HPDE6-E6E7 (cell line): ENCODE results near the gene BCAR3.
A peak's percentile ranks its signal among the peaks of the same experiment; 100 is the strongest.

Experiments
- DNase-seq: peaks from one replicate; pipeline ENCODE4 v3.0.0; 2011; ENCODE audit warnings: missing footprints; ENCODE audit errors: extremely low spot score

Gene BCAR3

DNA sequence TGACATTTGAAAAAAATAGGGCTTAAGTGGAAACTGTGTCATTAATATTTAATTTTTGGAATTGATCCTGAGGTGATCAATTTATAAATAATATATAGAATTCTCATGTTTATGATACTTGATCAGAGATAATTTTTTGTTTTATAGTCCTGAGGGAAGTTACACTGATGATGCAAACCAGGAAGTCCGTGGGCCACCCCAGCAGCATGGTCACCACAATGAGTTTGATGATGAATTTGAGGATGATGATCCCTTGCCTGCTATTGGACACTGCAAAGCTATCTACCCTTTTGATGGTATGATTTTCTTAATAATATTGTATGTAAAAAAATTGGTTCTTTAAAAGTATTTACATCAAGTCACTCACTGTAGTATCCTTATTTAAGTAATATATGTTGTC, 132.5 kb downstream of the BCAR3 start:
- DNase-seq, result no peak

DNA sequence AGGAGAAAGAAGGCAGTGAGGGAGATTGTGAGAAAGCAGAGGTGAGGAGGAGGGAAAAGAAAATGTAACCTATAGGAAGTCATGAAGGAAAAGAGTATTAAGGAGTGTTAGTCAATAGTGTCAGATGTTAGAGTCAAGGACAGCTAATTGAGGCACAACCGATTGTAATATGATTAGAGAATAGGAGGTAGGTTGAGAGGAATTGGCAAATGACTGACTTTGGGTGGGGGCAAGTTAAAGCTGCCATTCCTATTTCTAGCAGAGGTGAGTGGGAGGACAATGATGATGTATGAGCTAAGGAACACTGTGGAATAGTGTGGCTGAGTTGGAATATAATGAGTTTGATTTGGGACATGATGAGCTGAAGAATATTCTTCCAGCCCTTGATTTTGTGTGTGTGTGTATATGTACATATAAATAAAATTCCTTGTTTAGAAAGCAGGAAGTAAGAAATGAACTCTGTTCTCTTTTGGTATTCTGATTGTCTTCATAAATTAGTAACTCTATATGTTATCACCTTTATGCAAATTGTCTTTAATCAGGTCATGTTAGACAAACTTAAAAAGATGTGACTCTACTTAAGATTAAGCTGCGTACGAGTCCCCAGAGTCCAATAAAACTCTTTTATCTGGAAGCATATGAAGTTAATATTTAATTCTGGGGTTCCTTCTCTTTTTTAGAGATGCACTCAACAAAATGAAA, 135.3 kb downstream of the BCAR3 start:
- no peak for DNase-seq

DNA sequence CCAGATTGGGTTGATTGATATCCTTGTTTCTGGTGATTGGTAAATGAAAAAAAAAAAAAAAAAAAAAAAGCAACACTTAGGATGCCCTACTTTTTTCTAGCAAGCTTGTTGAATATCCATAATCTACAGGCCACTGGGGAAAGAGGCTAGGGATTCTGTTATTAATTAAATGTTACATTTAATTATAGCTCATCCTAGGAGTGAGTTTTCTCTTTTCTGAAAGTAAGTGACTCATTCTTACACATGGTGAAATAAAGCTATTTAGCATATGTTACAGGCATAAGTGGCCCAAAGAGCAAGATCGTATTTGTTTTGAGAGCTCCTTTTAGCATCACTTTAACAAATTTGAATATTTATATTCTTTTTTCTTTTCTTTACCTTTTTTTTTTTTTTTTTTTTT, 139.2 kb downstream of the BCAR3 start:
- no peak for DNase-seq

DNA sequence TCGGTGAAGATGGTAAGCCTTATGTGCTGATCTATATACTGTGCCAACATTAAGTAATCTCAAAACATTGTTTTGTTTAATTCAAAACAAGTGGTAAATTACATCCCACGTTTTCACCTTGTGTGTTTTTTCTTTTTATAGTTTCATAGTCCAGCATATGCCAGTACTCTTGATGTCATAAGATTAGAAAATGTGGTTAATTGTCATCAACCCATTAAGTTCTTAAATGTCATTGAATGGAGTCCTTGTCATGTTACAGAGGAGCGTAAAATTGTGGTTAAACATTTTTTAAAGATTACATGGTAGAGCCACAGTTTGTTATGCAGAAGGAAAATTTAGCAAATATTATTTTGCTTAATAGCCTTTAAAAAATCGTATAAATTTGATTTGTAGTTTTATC, 140.6 kb downstream of the BCAR3 start:
- no peak for DNase-seq

DNA sequence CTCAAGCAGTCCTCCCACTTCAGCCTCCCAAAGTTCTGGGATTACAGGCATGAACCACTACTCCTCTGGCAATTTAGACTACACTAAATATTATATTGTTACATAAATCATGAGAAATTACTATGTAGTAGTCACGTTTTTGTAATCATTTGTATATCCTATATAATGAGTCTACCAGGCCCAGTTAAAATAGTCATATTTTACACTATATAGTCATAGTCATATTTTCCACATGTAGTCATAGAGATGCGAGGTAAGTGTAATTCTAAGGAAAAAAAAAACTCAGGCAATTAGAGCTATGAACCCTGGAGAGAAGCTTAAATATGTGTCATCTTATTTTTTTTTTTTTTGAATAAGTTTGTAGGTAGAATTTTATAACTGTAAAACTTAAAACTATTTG, 143.7 kb downstream of the BCAR3 start:
- DNase-seq, result no peak

DNA sequence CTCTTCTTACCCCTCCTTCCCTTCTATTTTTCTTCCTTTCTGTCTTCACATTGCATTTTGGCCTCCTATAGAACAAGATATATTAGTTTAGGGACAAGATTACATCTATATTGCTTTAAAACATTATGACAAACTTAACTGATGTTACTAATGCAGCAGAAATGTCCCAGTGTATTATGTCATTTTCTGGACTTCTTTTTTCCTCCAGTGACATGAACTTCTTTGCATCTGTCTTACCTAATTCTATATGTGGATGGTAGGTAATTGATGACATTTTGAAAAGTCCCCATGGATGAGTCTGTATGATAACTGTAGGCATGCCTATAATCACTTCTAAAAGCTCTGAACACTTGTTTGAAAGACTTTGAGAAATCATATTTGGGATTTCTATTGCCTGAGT, 144.2 kb downstream of the BCAR3 start:
- DNase-seq, result no peak

DNA sequence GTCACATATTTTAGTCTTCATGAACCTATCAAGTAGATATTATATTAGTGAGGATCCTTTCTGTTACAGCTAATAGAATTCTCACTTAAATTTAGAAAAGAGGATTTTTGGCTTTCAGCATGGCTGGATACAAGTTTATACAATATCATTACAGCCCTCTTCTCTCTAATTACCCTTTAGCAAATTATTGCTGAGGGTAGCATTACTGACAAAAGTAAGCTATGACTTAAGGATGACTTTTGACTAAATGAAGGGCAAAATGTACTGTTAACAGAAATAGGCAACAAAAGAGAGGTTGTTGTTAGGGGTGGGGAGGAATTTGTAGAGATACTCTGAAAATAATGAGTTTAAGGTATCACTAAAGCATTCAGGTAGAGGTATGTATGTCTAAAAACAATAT, 148.0 kb downstream of the BCAR3 start:
- DNase-seq, result no peak

DNA sequence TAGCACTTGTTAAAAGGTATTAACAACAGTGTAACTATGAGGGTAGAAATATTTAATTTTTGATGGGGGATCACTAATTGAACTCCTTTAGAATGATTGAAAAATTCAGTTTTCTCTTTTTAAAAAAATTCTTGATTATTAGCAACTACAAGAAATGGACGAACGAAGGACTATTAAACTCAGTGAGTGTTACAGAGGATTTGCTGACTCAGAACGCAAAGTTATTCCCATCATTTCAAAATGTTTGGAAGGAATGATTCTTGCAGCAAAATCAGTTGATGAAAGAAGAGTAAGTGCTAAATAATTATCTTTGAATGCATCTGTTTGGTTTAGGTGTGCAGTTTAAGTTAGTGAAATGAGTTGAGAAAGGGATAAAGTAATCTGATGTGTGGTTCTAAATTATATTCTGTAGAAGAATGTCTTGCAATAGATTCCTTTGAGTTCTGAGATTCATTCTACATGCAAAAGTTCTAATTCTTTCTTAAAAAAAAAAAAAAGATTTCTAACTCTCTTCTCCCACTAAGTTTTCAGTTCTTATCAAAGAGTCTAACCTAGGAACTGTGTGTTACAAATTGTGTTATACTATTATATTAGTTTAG, 148.8 kb downstream of the BCAR3 start:
- no peak for DNase-seq

DNA sequence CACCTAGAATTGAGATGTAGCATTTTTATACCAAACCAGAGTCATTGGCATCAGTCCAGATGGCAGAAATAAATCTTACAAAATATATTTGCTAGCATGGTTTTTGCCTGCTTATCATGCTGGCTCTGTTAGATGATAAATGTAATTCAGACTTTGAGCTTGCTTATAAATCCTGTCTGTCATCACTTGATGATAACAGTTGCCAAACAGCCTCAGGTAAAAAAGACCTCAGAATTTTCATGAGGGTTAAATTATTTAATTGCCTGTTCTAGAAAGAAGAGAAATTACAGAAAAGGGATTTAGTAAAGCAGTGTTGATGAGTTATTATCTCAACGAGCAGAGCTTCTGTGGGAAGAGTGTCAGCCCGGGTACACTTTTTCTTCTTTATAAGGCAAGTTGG, 150.4 kb downstream of the BCAR3 start:
- no peak for DNase-seq

DNA sequence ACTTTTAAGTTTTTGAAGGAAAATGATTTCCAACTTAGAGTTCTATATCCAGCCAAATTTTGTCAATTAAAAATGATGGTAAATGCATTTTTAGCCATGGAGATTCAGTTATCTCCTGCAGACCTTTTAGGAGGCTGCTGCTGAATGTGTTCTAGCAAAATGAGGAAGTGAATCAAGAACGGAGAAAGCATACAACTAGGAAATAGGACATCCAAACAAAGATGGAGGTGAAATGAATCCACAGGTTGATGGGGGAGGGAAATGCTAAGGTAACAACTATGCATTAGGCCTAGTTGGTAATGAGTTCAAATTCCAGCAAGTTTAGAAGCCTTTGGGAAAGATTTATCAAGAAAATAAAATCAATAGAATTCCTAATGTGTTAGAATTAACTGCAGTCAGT, 153.2 kb downstream of the BCAR3 start:
- DNase-seq, result no peak

DNA sequence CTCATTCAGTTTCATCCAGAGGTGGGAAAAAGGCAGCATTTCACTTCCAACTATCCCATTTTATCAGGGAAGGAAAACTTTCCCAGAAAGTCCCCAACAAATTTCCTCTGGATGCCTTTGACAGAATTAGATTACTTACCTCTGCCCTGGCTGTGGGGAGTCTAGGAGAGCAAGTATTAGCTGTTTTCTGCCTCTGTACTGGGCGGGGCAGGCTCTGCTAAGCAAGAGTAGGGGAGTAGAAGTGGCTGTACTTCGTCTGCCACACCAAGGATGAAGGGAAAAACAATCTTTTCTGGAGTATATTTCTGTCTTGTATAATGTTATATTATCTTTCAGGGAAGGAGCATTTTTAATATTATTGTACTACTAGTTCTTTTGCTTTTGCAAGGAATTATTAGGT, 155.2 kb downstream of the BCAR3 start:
- no peak for DNase-seq

DNA sequence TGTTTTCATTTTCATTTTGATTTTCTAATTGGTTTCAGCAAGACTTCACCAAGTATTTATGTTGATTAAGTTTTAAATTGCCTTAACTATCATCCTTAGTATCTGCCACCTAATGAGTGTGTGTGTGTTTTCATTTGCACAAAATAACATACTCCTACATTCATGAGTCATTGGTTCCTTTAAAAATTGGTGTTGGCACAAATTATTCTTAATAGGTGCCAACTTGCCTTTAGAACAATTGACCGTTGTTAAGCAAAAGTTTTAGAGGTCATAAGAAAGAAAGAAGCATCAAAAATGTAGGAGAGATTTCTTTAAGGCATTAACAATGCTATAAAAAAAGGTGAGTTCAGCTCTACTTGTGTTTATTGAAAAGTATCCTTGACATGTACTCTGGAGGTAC, 156.2 kb downstream of the BCAR3 start:
- DNase-seq, result no peak

DNA sequence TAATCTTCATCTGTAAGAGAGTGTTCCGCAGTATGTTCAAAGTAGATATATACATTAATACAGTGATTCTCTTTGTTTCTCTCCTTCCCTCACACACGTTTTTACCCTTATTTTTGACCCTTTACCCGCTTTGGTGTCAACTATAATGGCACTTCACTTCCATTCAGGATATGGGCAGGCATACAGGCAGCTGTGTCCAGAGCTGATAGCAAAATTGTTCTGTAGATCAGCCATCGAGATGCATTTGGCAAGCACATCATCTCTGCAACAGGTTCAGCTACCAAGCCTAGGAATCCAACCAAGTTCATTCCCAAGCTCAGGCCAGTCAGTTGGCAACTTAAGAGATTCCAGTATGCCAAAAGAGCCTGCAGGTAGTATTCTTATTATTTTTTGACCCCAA, 158.9 kb downstream of the BCAR3 start:
- DNase-seq, result no peak

DNA sequence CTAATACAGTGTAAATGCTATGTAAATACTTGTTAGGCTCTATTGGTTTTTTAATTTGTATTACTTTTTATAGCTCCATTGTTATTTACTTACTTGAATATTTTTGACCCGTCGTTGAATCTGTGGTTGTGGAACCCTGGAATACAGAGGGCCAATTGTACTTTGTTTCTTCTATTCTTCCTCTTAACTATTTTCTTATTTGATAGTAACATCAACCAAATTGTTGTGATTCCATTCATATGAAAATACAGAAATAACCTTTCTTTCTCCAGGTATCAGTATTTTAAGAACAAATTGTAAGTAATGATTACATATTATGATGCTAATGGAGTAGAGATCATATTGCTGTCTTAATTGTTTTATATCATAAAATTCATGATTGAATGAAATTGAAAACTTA, 160.0 kb downstream of the BCAR3 start:
- DNase-seq, result no peak

DNA sequence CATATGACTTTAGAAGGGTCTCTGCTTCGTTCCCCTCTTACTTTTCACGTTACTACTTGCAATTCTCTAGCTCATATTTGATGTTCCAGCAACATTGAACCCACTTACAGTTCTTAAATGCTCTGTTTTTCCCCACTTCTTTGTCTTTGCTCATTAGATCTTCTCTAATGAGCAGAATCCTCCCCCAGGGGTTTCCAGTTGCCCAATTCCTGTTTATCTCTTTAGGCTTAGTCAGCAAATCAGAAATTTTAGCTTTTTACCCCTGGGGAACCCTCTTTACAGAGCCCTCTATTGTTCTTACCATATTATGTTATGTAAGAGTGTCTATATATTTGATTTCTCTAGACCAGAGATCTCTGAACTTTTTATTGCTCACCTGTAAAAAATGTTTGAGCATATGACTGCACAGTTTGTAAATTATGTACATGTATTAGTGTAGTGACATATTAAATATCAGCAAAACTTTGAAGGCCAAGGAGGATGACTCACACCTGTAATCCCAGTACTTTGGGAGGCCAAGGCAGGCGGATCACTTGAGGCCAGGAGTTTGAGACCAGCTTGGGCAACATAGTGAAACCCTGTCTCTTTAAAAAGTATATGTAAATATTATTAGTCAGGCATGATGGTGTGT, 162.3 kb downstream of the BCAR3 start:
- peak; percentile 23 for DNase-seq

DNA sequence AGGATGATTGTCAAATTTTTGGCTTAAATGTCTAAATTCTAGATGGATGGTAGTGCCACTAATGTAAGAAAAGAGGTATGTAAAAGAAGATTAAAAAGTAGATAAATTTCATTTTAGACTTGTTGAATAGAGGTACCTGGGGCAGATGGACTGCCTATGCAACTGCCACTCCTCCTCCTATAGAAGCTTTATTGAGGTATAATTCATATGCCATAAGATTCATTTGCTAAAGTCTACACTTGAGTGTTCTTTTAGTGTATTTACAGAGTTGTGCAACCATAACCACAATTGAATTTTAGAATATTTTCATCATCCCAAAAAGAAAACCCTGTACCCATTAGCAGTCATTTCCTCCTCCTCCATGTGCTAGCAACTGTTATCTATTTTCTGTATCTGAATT, 163.1 kb downstream of the BCAR3 start:
- no peak for DNase-seq

DNA sequence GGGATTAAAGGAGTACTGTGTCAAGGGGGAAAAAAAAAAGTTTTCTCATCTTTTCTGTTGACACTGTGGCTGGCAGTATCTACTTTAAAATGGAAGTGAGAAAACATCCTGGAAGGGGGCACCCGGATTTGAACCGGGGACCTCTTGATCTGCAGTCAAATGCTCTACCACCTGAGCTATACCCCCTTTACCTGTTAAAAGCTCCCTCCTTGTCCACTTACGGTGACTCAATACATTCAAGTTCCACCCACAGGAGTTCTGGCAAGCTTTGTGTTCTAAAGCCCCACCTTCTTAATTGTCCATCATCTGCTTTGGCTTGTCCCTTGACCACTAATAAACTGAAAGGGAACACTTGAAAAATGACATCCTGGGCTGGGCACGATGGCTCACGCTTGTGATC, 165.5 kb downstream of the BCAR3 start:
- no peak for DNase-seq
